HG02938 (cell line): ENCODE data around the gene CD2AP.
"Not testable (repeated sequence)": the region's sequence is repeated elsewhere in the genome, so short reads cannot be mapped to it uniquely, and the experiment has no call there.

Source experiments
- ATAC-seq: cut with Tn5 transposase; IDR thresholded peaks from one replicate; pipeline ENCODE4 v1.9.1; 2021; ENCODE audit warnings: mild to moderate bottlenecking, moderate library complexity; ENCODE audit not compliant: unreplicated experiment

CD2AP gene

GRCh38 chr6:47457370-47457769 lies 20.2 kb upstream of the CD2AP start:
- no peak for ATAC-seq

- ATAC-seq = no peak
Measured at GRCh38 chr6:47464052-47464451, 13.5 kb upstream of the CD2AP start.

GRCh38 chr6:47465117-47465516 lies 12.5 kb upstream of the CD2AP start:
- no peak for ATAC-seq

- no peak for ATAC-seq
Measured at GRCh38 chr6:47471911-47472310, 5.7 kb upstream of the CD2AP start.

- no peak for ATAC-seq
Measured at GRCh38 chr6:47473791-47474346, 3.7 kb upstream of the CD2AP start.

- no peak for ATAC-seq
Measured at GRCh38 chr6:47475319-47475816, 2.2 kb upstream of the CD2AP start.

GRCh38 chr6:47476781-47477496 lies 650 bp upstream of the CD2AP start:
- no peak for ATAC-seq

- ATAC-seq = peak; percentile 27
Measured at GRCh38 chr6:47478233-47479139, 897 bp downstream of the CD2AP start.

- ATAC-seq = no peak
Measured at GRCh38 chr6:47479140-47479508, 1.5 kb downstream of the CD2AP start.

GRCh38 chr6:47479874-47480273 lies 2.3 kb downstream of the CD2AP start:
- no peak for ATAC-seq

- not testable (repeated sequence) for ATAC-seq
Measured at GRCh38 chr6:47481213-47481612, 3.6 kb downstream of the CD2AP start.

- ATAC-seq = no peak
Measured at GRCh38 chr6:47481806-47482205, 4.2 kb downstream of the CD2AP start.

- ATAC-seq = peak; percentile 20
Measured at GRCh38 chr6:47483516-47483852, 5.9 kb downstream of the CD2AP start.

- peak; percentile 67 for ATAC-seq
Measured at GRCh38 chr6:47483853-47484546, 6.4 kb downstream of the CD2AP start.

GRCh38 chr6:47484616-47485015 lies 7.0 kb downstream of the CD2AP start:
- ATAC-seq = no peak

- no peak for ATAC-seq
Measured at GRCh38 chr6:47485083-47485482, 7.5 kb downstream of the CD2AP start.

- no peak for ATAC-seq
Measured at GRCh38 chr6:47485491-47486135, 8.0 kb downstream of the CD2AP start.

- ATAC-seq = no peak
Measured at GRCh38 chr6:47489995-47490394, 12.4 kb downstream of the CD2AP start.

- ATAC-seq = no peak
Measured at GRCh38 chr6:47490676-47491075, 13.1 kb downstream of the CD2AP start.

GRCh38 chr6:47492355-47492754 lies 14.8 kb downstream of the CD2AP start:
- ATAC-seq = no peak

- no peak for ATAC-seq
Measured at GRCh38 chr6:47495207-47495606, 17.6 kb downstream of the CD2AP start.
